IPS-20b (cell line): Measurements from ENCODE around the gene SHPK.

Experiments used
- H3K27ac ChIP-seq: one replicate; pipeline ENCODE4 v1.5.1; 2013; ENCODE audit warnings: low read length
- H3K27me3 ChIP-seq: 2 replicates; pipeline ENCODE4 v1.6.1; 2013; ENCODE audit warnings: mild to moderate bottlenecking, low read length, inconsistent platforms; ENCODE audit not compliant: insufficient read depth
- H3K36me3 ChIP-seq: 2 replicates; pipeline ENCODE4 v1.6.1; 2013; ENCODE audit warnings: low read depth, mild to moderate bottlenecking, inconsistent platforms, low read length, moderate library complexity; ENCODE audit not compliant: insufficient read depth
- H3K4me1 ChIP-seq: 2 replicates; pipeline ENCODE4 v1.6.1; 2013; ENCODE audit warnings: mild to moderate bottlenecking, control low read depth, inconsistent platforms, low read length, moderate library complexity; ENCODE audit not compliant: insufficient read depth
- H3K4me3 ChIP-seq: 2 replicates; pipeline ENCODE4 v1.5.1; 2013; ENCODE audit warnings: mild to moderate bottlenecking, low read length, inconsistent platforms
- H3K9ac ChIP-seq: 2 replicates; pipeline ENCODE4 v1.6.1; 2013; ENCODE audit warnings: low read depth, mild to moderate bottlenecking, inconsistent platforms, low read length, moderate library complexity
- H3K9me3 ChIP-seq: 2 replicates; pipeline ENCODE4 v1.6.1; 2013; ENCODE audit warnings: mild to moderate bottlenecking, low read depth, low read length, inconsistent platforms; ENCODE audit not compliant: insufficient read depth

The SHPK gene, protein sequence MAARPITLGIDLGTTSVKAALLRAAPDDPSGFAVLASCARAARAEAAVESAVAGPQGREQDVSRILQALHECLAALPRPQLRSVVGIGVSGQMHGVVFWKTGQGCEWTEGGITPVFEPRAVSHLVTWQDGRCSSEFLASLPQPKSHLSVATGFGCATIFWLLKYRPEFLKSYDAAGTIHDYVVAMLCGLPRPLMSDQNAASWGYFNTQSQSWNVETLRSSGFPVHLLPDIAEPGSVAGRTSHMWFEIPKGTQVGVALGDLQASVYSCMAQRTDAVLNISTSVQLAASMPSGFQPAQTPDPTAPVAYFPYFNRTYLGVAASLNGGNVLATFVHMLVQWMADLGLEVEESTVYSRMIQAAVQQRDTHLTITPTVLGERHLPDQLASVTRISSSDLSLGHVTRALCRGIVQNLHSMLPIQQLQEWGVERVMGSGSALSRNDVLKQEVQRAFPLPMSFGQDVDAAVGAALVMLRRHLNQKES

DNA sequence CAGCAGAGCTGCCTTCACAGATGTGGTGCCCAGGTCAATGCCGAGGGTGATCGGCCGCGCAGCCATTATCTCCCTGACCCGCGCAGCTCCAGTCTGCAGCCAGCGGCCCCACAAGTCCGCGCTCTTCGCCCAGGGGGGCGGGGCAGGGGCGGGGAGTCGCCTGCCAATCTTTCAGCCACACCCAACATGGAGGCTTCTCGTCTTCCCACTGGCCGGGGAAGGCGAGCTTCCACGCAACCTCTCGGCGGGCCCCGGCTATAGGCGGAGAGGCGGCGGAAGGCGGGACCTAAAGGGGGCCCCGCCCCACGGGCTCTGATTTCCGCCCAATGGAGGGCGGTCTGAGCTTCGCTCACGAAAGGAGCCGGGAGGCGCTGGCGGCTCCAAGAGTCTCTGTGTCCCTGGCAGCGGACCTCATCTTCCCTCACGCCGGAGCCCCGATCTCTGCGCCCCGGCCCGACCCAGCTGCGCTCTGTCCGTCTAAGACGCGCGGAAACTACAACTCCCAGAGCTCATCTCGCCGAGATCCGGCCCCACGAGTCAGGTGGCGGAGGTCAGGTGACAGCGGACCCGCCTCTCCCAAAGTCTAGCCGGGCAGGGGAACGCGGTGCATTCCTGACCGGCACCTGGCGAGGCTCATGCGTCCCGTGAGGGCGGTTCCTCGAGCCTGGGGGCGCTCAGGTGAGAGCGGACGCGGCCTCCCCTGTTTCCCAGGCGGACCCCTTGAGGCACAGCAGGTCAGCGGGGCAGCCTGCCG, at the start of gene SHPK, which contains the start of gene CTNS:
Gene SHPK (minus strand): TSS at position 97 of the 754 bp plus-strand sequence. CDS start 31 bp downstream, at position 66.
Gene CTNS (plus strand): TSS at position 607 of the 754 bp plus-strand sequence. CDS start 3,447 bp downstream, outside the sequence.
- no peaks in the 10 kb centered on the region for H3K9me3 ChIP-seq
- H3K36me3 ChIP-seq = peaks cover 19% of the 10 kb centered on the region
- no peaks in the 10 kb centered on the region for H3K27me3 ChIP-seq
- peak within 1 kb of the TSS; percentile 63 for H3K27ac ChIP-seq
- peak within 1 kb of the TSS; percentile 88 for H3K9ac ChIP-seq
- H3K4me3 ChIP-seq = peak within 1 kb of the TSS; percentile 90
- peaks cover 7% of the 10 kb centered on the region for H3K4me1 ChIP-seq

DNA sequence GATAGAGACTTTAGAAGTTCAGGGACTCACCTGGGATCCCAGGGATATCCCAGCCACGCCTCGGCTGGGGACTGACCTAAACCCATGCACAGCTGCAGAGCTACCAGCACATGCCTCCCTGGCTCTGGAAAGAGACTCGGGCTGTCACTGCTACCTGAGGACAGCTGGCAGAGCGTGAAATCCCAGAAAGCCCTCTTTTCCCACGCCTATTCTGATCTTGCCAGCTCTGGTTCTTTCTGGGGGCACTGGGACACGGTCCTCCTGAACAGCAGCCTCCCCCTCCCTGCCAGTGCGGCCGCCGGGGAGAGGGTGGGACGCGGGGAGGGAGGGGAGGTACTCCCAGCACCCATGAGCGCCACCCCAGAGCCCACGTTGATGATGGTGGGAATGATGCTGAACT, 49.1 kb upstream of the SHPK start:
- H3K36me3 ChIP-seq = no peaks in the 10 kb centered on the region
- H3K27ac ChIP-seq = no peak overlapping the region
- H3K9ac ChIP-seq = no peak overlapping the region
- H3K27me3 ChIP-seq = no peaks in the 10 kb centered on the region
- no peaks in the 10 kb centered on the region for H3K4me1 ChIP-seq
- no peak overlapping the region for H3K4me3 ChIP-seq
- H3K9me3 ChIP-seq = no peaks in the 10 kb centered on the region

DNA sequence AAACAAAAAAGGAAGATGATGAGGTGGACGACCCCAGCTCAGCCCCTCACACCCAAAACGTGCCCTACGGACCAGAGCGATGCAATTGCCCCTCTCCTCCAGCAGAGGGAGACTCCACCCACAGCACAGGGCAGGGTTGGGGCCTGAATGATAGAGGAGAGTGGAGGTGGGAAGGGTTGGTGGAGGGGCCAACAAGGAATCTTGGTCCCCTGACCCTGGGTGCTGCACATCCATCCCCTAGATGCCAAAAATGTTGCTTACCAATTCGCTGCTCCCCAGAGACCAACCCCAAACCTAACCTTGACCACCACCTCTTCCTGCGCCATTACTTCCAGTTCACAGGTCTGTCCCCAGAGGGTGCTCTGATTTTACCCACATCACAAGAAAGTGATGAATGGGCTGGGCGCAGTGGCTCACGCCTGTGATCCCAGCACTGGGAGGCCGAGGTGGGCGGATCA, 47.0 kb upstream of the SHPK start:
- Histone ChIP-seq H3K4me1 (no peaks in the 10 kb centered on the region), H3K4me3 (no peak overlapping the region), H3K9ac (no peak overlapping the region), H3K27ac (no peak overlapping the region), H3K36me3 (no peaks in the 10 kb centered on the region), H3K9me3 (no peaks in the 10 kb centered on the region), H3K27me3 (no peaks in the 10 kb centered on the region)

DNA sequence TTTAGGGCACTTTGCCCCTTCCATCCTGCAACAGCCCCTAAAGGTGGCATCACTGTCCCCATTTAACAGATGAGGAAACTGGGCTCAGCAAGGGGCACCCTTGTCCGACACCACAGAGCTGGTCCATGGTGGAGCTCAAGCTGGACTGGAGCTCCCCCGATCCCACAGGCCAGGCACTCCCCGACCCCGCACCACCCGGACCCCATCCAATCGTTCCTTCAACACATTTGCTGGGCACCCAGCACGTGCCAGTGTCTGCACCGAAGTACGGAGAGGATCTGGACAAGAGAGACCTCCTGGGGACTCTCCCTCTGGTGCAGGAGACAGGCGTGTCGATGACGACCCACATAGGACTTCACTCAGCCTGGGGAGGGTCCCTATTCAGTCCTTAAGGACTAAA, 46.0 kb upstream of the SHPK start:
- H3K9me3 ChIP-seq = no peaks in the 10 kb centered on the region
- no peaks in the 10 kb centered on the region for H3K27me3 ChIP-seq
- no peaks in the 10 kb centered on the region for H3K36me3 ChIP-seq
- no peak overlapping the region for H3K27ac ChIP-seq
- no peak overlapping the region for H3K4me3 ChIP-seq
- H3K9ac ChIP-seq = no peak overlapping the region
- H3K4me1 ChIP-seq = no peaks in the 10 kb centered on the region

DNA sequence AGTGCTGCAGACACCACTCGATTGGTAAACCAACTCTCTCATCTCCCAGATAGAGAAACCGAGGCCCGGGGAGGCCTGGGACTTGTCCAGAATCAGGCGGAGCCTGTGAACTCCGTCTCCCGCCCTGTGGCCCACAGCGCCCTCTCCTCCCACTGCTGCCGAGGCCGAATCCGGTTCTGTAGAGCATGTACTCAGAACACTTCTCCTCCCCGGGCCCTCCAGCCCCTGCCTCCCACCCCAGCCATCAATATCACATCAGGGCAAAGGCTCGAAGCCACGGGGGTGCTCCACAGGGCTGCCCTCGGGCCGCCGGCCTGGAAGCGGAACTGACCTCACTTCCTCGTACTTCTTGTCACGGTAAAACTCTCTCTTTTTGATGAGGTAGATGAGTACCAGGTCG, 45.5 kb upstream of the SHPK start:
- no peaks in the 10 kb centered on the region for H3K27me3 ChIP-seq
- no peak overlapping the region for H3K27ac ChIP-seq
- H3K36me3 ChIP-seq = no peaks in the 10 kb centered on the region
- H3K9me3 ChIP-seq = no peaks in the 10 kb centered on the region
- H3K9ac ChIP-seq = no peak overlapping the region
- H3K4me1 ChIP-seq = no peaks in the 10 kb centered on the region
- no peak overlapping the region for H3K4me3 ChIP-seq

DNA sequence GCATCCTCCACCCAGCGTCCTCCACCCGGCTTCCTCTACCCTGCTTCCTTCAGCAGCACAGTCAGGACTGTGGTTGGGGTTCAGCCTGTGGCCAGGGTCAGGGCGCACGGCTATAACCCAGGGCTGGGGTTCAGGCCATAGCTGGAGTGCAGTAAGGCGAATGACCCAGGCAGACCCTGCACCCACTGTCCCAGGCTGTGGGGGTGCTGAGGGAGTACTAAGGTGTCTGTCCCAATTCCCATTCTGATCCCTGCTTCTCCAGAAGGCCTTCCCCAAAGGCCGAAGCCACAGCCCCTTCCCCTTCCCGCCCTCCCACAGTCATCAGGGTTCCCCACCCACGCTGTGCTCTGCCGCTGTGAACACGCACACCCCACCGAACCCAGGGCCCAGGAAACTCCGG, 45.0 kb upstream of the SHPK start:
- Histone ChIP-seq H3K27me3 (no peaks in the 10 kb centered on the region), H3K4me1 (no peaks in the 10 kb centered on the region), H3K36me3 (no peaks in the 10 kb centered on the region), H3K27ac (no peak overlapping the region), H3K9ac (no peak overlapping the region), H3K9me3 (no peaks in the 10 kb centered on the region), H3K4me3 (no peak overlapping the region)

DNA sequence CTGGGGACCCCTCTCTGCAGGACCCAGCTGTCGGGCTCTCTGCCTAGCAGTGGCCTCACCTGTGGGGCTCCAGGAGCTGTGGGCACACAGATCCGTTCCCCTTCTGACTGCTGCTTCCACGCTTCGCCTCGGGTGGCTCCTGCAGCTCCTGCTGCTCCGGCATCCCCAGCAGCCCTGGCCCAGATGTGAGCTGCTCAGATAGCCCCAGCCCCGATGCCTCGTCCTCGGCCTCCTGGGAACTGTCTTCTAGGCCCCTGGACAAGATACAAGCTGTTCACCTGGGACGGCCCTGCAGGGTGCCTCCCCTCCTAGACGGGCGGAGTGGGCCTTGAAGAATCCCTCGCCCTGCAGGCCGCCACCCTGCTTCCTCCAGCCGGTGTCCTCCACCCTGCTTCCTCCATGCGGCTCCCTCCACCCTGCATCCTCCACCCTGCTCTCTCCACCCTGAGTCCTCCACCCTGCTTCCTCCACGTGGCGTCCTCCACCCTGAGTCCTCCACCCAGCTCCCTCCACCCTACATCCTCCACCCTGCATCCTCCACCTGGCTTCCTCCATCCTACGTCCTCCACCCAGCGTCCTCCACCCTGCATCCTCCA, 43.6 kb upstream of the SHPK start:
- H3K27ac ChIP-seq = no peak overlapping the region
- H3K9ac ChIP-seq = no peak overlapping the region

DNA sequence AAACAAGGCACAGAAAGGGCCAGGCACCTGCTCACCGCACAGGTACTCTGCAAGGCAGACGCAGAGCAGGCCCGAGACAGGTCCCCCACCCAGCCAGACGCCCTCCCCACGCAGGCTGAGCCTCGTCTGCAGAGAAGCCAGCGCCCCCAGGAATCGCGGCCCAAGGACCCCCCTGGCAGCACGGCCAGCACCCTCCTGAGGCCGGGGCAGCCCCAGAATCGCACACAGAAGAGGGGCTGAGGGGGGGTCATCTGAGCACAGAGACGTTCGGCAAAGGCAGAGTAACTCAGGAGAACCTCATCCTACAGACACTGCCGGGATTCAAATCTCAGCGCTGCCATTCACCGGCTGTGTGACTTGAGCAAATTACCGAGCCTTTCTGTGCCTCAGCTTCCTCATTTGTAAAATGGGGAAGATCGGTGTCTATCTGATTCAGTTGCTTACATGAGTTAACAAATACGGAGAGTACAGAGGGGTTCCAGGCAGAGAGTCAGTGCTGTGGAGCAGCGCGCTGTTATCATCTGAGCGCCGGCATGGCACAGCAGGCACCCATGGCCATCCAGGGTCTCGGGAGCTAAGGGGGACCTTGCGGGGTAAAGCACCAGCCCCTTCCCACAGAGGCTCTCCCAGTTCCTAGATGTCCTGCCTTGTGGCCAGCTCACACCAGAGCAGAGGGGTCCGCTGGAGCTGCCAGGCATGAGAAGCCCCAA, 42.9 kb upstream of the SHPK start:
- Histone ChIP-seq H3K9me3 (no peaks in the 10 kb centered on the region), H3K9ac (no peak overlapping the region), H3K27ac (no peak overlapping the region), H3K27me3 (no peaks in the 10 kb centered on the region), H3K36me3 (no peaks in the 10 kb centered on the region), H3K4me3 (no peak overlapping the region), H3K4me1 (no peaks in the 10 kb centered on the region)

More for the DNA sequence above, 43.6 kb upstream of the SHPK start:
- Histone ChIP-seq H3K36me3 (no peaks in the 10 kb centered on the region), H3K27me3 (no peaks in the 10 kb centered on the region), H3K4me3 (no peak overlapping the region), H3K9me3 (no peaks in the 10 kb centered on the region), H3K4me1 (no peaks in the 10 kb centered on the region)

DNA sequence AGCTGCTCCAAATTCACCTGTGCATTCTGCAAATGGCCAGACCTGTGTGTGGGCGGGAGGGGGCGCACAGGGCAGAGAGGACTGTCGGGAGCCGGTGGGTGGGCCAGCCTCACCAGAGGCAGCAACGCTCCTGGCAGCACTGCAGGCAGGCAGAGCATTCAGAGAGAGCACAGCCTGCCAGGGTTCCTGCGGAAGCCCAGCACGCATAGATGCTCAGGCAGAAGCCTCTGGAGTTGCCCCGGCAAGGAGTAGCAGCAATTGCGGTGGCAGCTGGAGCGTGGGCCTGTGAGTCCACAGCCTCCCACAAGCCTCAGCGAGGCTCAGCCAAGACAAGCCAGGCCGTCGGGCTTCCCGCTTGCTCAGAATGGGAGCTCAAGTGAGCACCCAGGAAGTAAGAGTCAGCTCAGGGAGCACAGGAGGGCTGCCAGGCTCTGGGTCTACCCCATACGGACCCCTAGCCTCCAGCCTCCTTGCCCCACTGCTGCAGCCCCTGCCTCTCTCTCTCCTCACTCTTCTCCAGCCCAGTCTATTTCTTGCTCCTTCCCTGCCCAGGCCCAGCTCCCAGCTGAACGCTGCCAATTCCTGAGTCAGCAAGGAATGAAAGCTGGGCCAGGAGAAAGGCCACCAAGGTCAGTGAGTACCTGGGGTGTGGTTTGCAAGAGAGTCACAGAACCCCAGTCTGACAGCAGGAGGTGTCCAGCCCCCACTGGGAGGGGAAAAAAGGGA, 42.2 kb upstream of the SHPK start:
- Histone ChIP-seq H3K9me3 (no peaks in the 10 kb centered on the region), H3K4me1 (no peaks in the 10 kb centered on the region), H3K27me3 (no peaks in the 10 kb centered on the region), H3K36me3 (no peaks in the 10 kb centered on the region), H3K9ac (no peak overlapping the region), H3K27ac (no peak overlapping the region), H3K4me3 (no peak overlapping the region)

DNA sequence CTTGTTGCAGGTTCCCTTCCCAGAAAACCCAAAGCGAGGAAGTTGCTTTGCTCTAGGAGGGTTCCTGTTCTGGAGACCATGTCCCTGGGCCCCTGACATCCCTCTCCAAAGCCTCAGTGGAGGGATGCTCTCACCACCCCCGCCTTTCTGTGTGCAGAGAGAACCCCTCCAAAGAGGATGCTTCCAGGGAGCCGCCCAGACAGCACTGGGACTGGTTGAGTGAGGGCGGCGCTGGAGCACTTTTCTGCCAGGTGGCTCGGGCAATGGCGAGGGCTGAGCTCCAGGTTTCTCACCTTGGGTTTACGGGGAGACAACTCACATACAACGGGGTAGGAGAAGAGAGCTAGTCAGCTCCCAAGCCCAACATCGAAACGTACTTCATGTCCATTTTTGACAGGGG, 39.8 kb upstream of the SHPK start:
- H3K9me3 ChIP-seq = no peaks in the 10 kb centered on the region
- H3K4me3 ChIP-seq = no peak overlapping the region
- no peak overlapping the region for H3K9ac ChIP-seq
- no peaks in the 10 kb centered on the region for H3K4me1 ChIP-seq
- no peaks in the 10 kb centered on the region for H3K27me3 ChIP-seq
- H3K27ac ChIP-seq = no peak overlapping the region
- no peaks in the 10 kb centered on the region for H3K36me3 ChIP-seq

DNA sequence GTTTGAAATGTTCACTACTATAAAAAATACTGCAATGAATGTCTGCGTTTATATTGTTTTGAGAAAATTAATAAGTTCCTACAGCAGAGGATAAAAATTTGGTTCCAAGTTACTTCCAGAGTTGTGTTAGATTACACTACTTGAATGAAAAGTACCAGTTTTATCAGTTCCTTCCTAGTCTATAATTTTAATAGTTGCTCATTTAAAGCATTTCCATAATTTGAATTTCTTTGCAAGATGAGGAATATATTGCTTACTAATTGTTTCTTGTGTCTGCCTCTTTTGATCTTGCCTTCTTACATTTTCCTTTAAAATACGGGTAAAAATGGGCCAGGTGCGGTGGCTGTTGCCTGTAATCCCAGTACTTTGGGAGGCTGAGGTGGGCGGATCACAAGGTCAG, 36.5 kb upstream of the SHPK start:
- H3K9ac ChIP-seq = no peak overlapping the region
- H3K27me3 ChIP-seq = no peaks in the 10 kb centered on the region
- peaks cover 9% of the 10 kb centered on the region; the same call in 1 of the 2 replicates for H3K36me3 ChIP-seq
- no peaks in the 10 kb centered on the region for H3K9me3 ChIP-seq
- H3K4me3 ChIP-seq = no peak overlapping the region
- H3K27ac ChIP-seq = no peak overlapping the region
- no peaks in the 10 kb centered on the region for H3K4me1 ChIP-seq
